Hematopoietic multipotent progenitor cell treated with erythropoietin and hydrocortisone succinate and interleukin-3 and kit ligand, for 4 days (in vitro differentiated cells): ENCODE data around the gene SLX4IP.

Experiments used
- DNase-seq: peaks from one replicate; pipeline ENCODE4 v3.0.0-alpha.2; 2015

Gene SLX4IP

DNA sequence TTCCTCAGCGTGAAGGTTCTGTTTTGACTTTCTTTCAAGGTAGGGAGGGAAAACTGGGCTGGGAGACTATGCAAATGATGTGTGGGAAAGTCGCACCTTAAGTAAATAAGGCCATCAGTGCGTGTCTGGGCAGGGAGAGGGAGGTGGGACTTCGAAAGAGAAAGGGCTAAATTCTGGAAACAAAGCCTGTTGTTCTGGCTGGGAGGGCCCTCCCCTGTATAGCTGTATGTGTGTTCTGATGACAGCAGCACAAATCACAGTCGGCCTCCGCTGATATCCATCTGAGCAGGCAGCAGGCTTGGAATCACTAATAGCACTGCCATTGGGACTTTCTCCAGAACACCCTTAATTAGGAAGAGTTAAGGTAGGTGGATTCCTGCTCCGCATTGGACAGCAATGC lies 219.5 kb downstream of the SLX4IP start:
- no peak for DNase-seq

DNA sequence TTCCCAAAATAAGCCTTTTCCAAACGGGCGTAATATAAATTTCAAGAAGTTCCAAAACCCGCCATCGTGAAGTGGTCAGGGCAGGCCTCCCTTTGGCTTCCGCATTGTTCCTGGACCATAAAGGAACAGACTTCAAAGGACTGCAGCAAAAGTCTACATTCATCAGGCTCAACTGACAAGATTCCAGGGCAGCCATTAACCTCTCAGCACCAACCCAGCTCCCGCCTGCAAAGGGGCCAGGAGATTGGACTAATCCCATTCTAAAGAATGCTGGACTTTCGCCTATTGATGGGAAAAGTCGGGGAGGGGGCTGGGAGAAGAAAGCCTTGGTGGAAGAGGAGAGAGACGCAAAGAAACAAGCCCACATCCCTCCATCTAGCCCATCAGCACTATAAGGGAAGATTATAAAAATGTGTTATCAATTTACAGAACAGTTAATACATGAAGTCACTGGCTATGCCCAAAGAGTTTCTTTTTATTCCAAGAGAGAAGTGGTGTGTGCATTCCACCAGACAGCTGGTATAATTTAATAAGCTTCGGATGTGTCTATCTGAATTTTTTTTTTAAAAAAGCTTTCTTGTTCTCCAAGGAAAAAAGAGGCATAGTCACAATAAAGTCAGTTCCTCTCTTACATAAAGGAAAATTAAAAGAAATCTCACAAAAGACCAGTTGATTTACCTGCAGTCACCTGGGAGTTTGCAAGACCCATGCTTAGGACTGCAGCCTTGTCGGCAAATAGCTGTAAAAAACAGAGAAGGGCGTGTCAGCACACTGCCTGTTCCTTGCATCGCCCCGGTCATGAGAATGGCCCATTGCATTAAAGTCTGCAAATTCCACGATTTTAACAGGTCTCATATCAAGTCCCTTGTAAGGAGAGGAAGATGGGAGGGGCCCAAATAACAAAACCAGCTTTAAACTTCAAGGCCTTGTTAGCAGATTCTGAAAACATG lies 220.9 kb downstream of the SLX4IP start:
- DNase-seq: no peak

DNA sequence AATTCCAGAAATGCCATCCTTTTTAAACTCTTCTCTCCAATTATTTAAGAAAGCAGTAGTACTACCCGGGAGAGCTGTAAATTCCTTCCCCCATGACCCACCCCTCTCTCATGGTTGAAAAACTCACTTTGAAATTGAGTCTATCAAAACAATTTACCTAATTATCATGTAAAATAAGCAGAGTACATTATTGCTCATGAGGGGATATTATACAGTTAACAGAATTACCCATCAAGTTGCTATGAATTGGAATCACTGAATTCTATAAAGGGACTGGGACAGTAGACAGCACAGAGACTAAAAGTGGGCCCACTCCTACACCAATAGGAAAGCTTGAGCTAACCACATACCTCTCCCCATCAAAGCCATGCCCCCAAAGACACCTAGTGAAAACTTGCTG lies 222.3 kb downstream of the SLX4IP start:
- no peak for DNase-seq

GRCh38 chr20:10658051-10658823 lies 223.1 kb downstream of the SLX4IP start:
- no peak for DNase-seq

DNA sequence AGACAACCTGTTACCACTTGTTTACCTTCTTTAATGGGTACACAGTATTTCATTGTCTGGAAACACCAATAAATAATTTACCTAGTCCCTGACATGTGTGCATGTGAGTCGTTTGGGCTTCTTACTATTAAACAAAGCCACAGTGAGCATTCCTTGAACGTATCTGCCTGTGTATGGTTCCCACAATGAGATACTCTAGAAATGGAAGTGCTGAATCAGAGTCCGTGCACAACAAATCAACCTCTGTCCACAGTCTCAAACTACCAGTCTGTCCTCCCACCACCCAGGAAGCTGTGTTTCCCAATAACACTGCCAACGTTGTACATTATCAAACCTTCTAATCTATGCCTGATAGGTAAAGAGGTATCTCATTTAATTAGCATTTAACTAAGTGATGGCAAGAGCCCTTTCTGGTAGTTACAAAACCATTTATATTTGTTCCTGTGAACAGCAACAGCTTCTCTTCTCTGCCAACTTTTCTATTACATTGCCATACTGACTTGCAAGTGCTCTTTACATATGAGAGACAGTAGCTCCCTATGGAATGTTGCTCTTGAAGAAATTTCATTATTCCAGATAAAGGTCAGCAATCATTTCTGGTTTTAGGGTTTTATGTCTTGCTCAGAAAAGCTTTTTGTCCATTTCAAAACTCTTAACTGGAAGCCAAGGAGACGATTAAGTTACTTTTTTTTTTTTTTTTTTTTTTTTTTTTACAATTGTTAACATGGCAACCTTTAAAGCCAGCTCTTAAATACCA lies 223.9 kb downstream of the SLX4IP start:
- no peak for DNase-seq

- DNase-seq: no peak
Observed at GRCh38 chr20:10659651-10660601, 224.8 kb downstream of the SLX4IP start.

DNA sequence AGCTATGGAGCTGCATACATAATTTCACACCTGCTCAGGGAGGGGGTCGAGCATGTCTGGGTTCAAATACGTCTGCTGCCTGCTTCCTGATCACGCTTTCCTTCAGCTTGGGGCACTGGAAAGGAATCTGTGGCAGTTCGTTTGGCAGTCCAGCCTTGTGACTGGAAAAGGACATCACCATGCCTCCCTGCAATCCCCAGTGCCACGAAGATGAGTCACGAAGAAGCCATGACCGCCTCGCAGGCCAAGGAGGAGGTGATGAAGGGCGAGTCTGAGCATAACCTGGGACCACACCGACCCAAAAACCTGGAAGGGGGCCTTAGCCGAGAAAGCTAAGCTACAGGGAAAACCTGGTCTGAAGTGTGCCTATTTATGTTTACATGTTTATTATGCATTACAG lies 225.6 kb downstream of the SLX4IP start:
- DNase-seq: no peak

DNA sequence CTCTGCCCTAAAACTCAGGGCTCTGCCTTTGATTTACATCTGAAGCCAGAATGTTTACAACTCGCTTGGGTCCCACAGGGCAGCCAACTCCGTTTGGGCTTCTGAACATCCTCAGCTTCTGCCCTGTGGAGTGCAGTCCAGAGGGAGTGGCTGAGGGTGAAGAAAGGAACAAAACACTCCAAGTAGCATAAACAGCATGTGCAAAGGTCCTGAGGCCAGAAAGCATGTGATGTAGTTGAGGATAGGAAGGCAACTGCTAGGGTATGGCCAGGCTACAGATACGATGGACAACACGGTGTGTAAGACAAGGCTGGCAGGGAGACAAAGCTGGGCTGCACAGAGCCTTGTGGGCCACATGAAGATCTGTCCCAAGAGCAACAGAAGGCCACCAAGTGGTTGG lies 226.2 kb downstream of the SLX4IP start:
- no peak for DNase-seq

DNA sequence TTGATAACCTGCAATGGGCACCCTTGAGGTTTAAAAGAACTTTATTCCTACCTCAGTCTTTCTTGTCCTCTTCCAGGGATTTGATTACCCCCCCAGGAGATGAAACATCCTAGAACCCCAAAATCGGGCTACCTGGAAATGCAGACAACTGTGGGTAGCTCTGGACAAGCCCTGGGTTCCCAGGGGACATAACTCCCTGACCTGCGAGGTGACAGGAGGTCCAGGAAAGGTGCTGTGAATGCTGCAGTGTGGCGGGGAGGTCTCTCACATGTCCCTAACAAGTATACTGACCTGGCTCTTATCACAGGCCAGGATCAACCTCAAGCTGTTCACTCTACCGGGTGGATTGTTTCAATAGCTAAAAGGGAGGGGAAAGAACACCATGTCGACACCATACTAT lies 227.0 kb downstream of the SLX4IP start:
- DNase-seq: no peak

DNA sequence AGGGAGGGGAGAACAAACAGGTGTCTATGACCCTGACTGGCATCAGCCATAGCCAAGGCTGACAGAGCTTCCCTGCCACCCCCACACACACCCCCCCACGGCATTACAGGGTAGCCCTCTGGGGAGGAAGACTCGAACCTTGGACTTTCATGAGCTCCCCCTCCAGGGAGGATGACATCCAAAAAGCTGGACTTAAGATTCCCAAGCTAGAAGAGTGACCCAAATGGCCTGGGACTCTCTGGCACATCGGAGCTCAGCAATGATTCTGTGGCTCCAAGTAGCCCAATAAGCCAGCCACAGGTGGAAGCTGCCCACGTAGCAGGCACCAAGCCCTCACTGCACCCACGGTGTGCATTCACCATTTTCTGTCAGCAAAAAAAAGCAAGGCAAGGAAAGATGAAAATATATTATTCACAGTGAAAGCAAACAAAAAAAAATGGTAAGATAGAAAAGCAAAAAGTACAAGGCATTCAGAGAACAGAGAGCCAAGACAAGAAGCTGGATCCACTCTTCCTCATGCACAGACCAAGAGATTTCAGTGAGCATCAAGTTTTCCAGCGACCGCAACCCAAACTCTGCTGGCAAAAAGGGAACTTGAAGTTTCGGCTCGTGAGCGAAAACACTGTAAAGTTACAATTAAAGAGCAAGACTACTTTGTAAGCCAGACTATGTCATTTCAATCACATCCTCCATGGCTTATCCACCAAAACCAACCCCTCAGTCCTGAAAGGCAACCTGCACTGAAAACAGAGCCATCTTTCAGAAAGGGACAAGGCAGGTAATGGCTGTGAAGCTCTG lies 227.8 kb downstream of the SLX4IP start:
- peak; percentile 50 for DNase-seq

DNA sequence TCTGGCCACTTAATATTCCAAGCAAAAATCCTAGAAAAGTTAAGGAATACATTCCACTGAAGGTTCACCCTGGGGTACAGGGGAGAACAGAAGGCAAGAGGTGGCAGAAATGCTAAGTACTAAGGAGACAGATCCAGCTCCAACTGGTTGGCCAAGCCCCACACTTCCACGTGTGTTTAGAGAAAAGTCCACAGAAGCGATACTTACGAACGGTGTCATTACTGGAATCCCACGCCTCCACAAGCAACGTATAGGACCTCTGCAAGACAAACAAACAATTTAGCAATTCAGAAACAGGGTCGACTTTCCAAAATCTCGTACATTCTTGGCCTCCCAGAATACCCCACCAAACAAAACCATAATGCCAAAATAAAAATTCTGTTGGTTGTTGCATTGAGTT lies 228.7 kb downstream of the SLX4IP start:
- no peak for DNase-seq

GRCh38 chr20:10665027-10665561 lies 230.0 kb downstream of the SLX4IP start:
- DNase-seq: no peak

GRCh38 chr20:10665791-10666190 lies 230.7 kb downstream of the SLX4IP start:
- no peak for DNase-seq

DNA sequence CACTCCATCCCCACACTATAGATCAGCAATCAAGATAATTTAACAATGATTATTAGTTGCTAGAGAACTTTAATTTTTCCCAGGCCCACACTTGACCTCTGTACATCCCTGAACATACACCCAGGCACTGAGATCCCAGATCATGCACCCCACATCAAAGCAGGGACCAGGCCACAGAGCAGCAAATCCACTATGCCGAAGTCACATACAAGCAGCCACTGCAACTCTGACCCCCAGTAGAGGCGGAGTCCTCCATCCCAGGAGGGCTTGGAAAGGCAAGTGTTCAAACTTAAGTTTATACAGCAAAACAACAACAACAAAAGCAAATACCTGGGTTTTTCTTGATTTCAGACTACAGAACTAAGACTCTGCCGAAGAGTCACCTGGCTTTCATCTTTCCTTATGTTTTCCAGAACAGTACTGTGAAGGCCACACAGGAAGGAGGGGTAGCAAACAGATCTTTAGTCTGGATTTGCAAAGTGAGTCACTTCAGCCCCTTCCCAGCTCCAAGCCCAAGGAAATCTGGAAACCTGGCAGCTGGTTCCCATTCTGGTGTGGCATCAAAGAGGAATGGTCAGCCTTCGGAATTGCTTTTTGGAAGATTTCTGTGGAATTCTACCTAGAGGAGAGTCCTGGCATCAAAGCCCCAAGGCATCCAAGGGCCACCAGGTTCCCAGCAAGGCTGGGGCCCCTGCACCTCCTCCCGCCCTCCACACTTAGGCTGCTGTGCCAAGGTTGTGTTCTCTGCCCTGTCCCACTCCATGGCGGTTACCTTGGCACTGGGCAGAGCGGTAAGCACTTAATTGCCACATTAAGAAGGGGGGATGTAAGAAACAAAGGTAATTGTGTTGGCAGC lies 231.3 kb downstream of the SLX4IP start:
- no peak for DNase-seq

DNA sequence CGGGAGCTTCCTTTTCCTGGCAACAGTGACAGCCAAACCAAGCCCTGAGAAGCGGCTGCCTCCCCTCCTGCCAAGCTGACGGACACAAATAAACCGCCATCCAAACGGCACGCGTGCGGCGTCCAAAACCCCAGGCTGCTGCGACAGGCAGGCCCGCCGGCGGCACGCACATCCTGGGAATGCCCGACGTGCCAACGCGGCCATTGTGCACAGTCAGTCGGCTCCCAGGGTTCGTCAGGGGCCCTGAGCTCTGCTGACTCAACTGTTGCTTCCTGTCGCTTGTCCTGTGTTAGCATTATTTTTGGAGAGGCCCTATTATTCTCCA lies 231.9 kb downstream of the SLX4IP start:
- DNase-seq: no peak

DNA sequence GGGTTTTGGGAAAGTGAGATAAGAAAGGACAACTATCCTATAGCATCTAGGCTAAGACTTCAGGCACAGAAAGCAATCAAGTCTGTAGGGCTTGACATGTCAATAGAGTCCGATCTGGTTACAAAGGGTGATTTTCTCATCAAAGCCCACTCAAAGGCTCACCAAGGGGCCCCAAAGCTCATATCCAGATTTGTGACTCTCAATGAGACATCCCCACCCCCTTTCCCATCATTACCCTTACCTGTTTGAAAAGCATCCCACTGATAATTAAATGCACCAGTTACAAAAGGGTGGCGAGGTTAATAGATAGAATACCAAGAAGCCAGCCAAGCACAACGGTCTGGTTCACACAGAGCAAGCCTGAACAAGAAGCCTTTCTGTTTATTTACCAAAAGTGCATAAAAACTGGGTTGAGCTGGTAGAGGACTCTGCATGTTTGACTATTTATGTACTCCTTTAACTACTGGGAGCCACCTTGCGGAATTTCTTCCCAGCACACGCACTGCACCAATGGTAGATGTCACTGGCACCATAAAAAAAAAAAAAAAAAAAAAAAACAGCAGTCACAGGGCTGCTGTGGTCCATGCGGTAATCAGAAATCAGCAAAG lies 232.6 kb downstream of the SLX4IP start:
- DNase-seq: no peak

DNA sequence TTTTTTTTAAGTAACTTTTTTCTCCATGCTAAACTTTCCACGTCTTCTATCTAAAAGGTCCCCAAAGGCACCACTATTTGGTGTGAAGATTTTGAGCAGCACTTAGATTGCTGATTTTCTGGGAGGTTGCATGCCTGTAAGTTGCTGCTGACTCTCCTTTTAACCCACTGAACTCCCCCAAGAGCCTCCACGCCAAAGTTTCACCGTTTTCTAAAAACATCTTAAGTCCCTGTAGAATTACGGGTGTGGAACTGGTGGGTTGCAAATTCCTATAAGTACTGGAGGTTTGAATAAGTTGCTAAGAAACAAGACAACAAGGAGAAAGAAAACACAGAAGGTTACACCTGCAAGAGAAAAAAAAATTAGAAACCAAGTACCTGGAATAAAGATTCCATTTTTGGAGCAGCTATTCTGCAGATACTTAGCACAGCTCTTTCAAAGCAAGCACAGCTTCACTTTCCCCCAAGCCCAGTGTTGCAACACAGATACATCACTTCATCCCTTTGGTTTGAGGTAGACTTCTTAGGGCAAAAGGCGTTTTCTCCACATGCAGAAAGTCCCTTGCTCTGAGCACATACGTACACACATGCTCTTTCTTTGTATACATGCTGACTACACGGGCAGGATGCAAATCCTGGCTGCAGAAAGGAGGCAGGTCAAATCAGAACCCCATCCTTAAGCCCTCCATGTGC lies 233.7 kb downstream of the SLX4IP start:
- DNase-seq: no peak

DNA sequence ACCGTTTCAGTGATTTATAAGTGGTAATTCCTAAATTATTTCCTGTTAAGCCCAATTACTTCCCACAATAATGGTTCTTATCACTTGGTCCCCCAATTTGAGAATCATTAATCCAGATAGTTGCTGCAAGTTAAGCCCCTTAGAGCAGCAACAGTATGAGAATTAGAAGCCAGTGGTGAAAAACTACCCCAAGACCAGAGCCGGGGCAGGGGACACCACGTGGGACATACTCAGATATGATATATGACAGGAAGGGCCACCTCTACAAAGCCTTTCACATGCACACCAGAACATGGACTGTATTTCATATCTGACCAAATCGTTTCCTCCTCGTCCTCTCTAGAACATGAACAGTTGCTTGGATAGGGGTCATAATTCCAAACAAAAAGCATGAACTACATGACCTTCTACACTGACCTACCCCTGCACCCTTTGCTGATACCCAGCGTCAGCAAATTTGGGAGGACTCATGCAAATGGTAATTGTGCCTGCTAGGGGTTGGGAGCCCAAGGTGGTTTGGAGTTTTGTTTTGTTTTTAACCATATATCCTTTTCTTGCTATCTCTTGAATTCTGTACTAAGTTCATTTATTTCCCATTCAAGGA lies 234.8 kb downstream of the SLX4IP start:
- no peak for DNase-seq
